Endothelial cell of umbilical vein (primary cell): Measurements from ENCODE around the gene ACCSL. TPM values are rescaled to one million over a fixed set of nuclear protein-coding genes. Genes with fewer than 3 reads are reported as not detected.

Source experiments
- BruUV-seq: library from RNA; stranded (reverse); fragments of 400-500 nt; replicated peaks from 2 replicates; lab custom pipeline; 2021; lab: Mats Ljungman, UMichigan
- CTCF ChIA-PET: fragments of 300-600, 350-600 bp; sonication (Branson Sonifier 250); formaldehyde crosslinking; loops from one replicate; lab custom pipeline; 2021; ENCODE audit warnings: antibody characterized with exemption, inconsistent platforms; lab: Charles Lee
- POLR2A ChIA-PET: fragments of 300-600, 350-600 bp; sonication (Branson Sonifier 250); formaldehyde crosslinking; loops from one replicate; lab custom pipeline; 2021; ENCODE audit warnings: antibody characterized with exemption, inconsistent platforms; lab: Charles Lee
- DNase-seq: peaks from one replicate; pipeline ENCODE4 v3.0.0-alpha.2; 2011; ENCODE audit warnings: low read depth, low spot score
- FAIRE-seq: peaks from 2 replicates; lab custom pipeline; 2011; peaks lifted over from hg19 to GRCh38; lab: Jason Lieb, UNC
- H2AFZ ChIP-seq: 2 replicates; pipeline ENCODE4 v1.6.0; 2012; ENCODE audit warnings: low read depth, low read length, control low read depth, inconsistent platforms
- H3K27ac ChIP-seq: 2 replicates; pipeline ENCODE4 v1.5.1; 2011; ENCODE audit warnings: low read depth, mild to moderate bottlenecking, control low read depth, low read length, moderate library complexity; ENCODE audit not compliant: insufficient read depth
- H3K27me3 ChIP-seq, 2 experiments: 2 replicates each; pipeline versions ENCODE4 v1.6.0 to v1.6.1; 2011; ENCODE audit warnings: low read length in 2 of 2, mixed read lengths in 1 of 2; ENCODE audit not compliant: control insufficient read depth in 2 of 2, insufficient read depth in 2 of 2
- H3K36me3 ChIP-seq, 2 experiments: 2 replicates in 1 of 2; 3 replicates in 1 of 2; pipeline ENCODE4 v1.5.1; 2011; ENCODE audit warnings: low read length in 2 of 2, mild to moderate bottlenecking in 1 of 2, moderate library complexity in 1 of 2; ENCODE audit not compliant: control insufficient read depth in 2 of 2, insufficient read depth in 2 of 2; ENCODE audit errors: extremely low read depth in 1 of 2
- H3K4me1 ChIP-seq: 3 replicates; pipeline ENCODE4 v1.5.1; 2011; ENCODE audit warnings: mild to moderate bottlenecking, low read length; ENCODE audit not compliant: control insufficient read depth, insufficient read depth; ENCODE audit errors: extremely low read depth
- H3K4me2 ChIP-seq: 2 replicates; pipeline ENCODE4 v1.6.1; 2011; ENCODE audit warnings: low read length, control low read depth, mixed read lengths; ENCODE audit not compliant: insufficient read depth
- H3K4me3 ChIP-seq, 3 experiments: fragments of 200-600 bp in 1 of 3; sonication (generic), shearing (Covaris generic) in 1 of 3; replicated peaks in 1 of 3; 2 replicates each; pipeline ENCODE4 v1.5.1; 2011 to 2016; ENCODE audit warnings: control low read depth in 3 of 3, low read length in 3 of 3, mild to moderate bottlenecking in 2 of 3, inconsistent platforms in 1 of 3, low read depth in 1 of 3, moderate library complexity in 1 of 3; ENCODE audit not compliant: insufficient read depth in 1 of 3
- H3K79me2 ChIP-seq: 2 replicates; pipeline ENCODE4 v1.6.0; 2012; ENCODE audit warnings: low read length, inconsistent platforms; ENCODE audit not compliant: control insufficient read depth, insufficient read depth
- H3K9ac ChIP-seq: replicated peaks from 2 replicates; pipeline ENCODE3; 2011; ENCODE audit warnings: low read length, control low read depth; ENCODE audit not compliant: insufficient read depth; ENCODE audit errors: extremely low read depth
- H3K9me1 ChIP-seq: replicated peaks from 3 replicates; pipeline ENCODE4 v1.6.0; 2011; ENCODE audit warnings: mild to moderate bottlenecking, low read length; ENCODE audit not compliant: control insufficient read depth, insufficient read depth; ENCODE audit errors: extremely low read depth
- H3K9me3 ChIP-seq: replicated peaks from 2 replicates; pipeline ENCODE4 v1.5.1; 2012; ENCODE audit warnings: low read length, inconsistent platforms; ENCODE audit not compliant: control insufficient read depth, insufficient read depth
- H4K20me1 ChIP-seq: replicated peaks from 2 replicates; pipeline ENCODE3; 2011; ENCODE audit warnings: mild to moderate bottlenecking, low read length; ENCODE audit not compliant: control insufficient read depth, insufficient read depth; ENCODE audit errors: extremely low read depth
- EZH2 ChIP-seq: IDR thresholded peaks from 2 replicates; pipeline ENCODE4 v1.6.1; 2012; ENCODE audit warnings: borderline replicate concordance, low read depth, mild to moderate bottlenecking, moderate library complexity, low read length, inconsistent platforms; ENCODE audit not compliant: severe bottlenecking
- FOS ChIP-seq: IDR thresholded peaks from 2 replicates; pipeline ENCODE4 v1.6.1; 2011; ENCODE audit warnings: mild to moderate bottlenecking, low read length, moderate library complexity, borderline replicate concordance; ENCODE audit not compliant: insufficient read depth
- GATA2 ChIP-seq: IDR thresholded peaks from 2 replicates; pipeline ENCODE4 v1.7.0; 2011; ENCODE audit warnings: low read depth, mild to moderate bottlenecking, moderate library complexity, mixed read lengths, low read length; ENCODE audit not compliant: insufficient read length, insufficient read depth
- JUN ChIP-seq: IDR thresholded peaks from 2 replicates; pipeline ENCODE4 v1.6.1; 2011; ENCODE audit warnings: borderline replicate concordance, low read depth; ENCODE audit not compliant: insufficient read length, insufficient read depth
- MYC ChIP-seq: IDR thresholded peaks from one replicate; pipeline ENCODE4 v1.6.1; 2011; ENCODE audit warnings: mild to moderate bottlenecking, low read depth, low read length
- POLR2A ChIP-seq: IDR thresholded peaks from 2 replicates; pipeline ENCODE4 v1.6.1; 2012; ENCODE audit warnings: low read depth, mild to moderate bottlenecking, control low read depth, low read length
- POLR2AphosphoS5 ChIP-seq: IDR thresholded peaks from 2 replicates; pipeline ENCODE4 v1.6.1; 2012; ENCODE audit warnings: low read depth, mild to moderate bottlenecking, control low read depth, low read length, moderate library complexity; ENCODE audit not compliant: insufficient read depth
- dilution Hi-C: fragments of 300-500 bp; cut with MboI; formaldehyde crosslinking; loops from one replicate; pipeline ENCODE4 v1.15.0; 2019; ENCODE audit warnings: low sequenced_read_pairs; ENCODE audit not compliant: extremely low pct_ligation_motif_present
- intact Hi-C: fragments of 100-400 bp; cut with micrococcal nuclease; formaldehyde crosslinking; loops from one replicate; pipeline ENCODE4 v1.10.0; 2022
- polyA plus RNA-seq, 4 experiments: library from polyadenylated mRNA; depleted of rRNA in 3 of 4; stranded (reverse) in 3 of 4; unstranded in 1 of 4; fragments of >200 nt; gene quantifications; 2 replicates each; pipeline versions ENCODE4 v1.2.1 to v1.2.3, GENCODE V29; 2011 to 2012; ENCODE audit warnings: missing spikeins in 1 of 4
- total RNA-seq: library from RNA; stranded (reverse); gene quantifications from 2 replicates; pipeline ENCODE4 v1.2.3, GENCODE V29; 2021
- TF ChIP-seq, protein P1 (sequence below), 2 donors: IDR thresholded peaks; 1 replicate in 1 of 2; 2 replicates in 1 of 2; pipeline ENCODE4 v1.5.1; 2011; ENCODE audit warnings: low read length in 2 of 2, mild to moderate bottlenecking in 2 of 2, moderate library complexity in 2 of 2, control low read depth in 1 of 2, inconsistent platforms in 1 of 2, low read depth in 1 of 2; ENCODE audit not compliant: insufficient read depth in 1 of 2; ENCODE audit errors: extremely low read depth in 1 of 2
- TF ChIP-seq, protein P2 (sequence below): IDR thresholded peaks from 2 replicates; pipeline ENCODE4 v1.6.1; 2011; ENCODE audit not compliant: insufficient read depth, insufficient read length

Gene ACCSL
- total and polyA plus RNA-seq, 2 donors (not counting 3 experiments of a cell fraction or from before 2014, with no cell fraction given): not detected

DNA sequence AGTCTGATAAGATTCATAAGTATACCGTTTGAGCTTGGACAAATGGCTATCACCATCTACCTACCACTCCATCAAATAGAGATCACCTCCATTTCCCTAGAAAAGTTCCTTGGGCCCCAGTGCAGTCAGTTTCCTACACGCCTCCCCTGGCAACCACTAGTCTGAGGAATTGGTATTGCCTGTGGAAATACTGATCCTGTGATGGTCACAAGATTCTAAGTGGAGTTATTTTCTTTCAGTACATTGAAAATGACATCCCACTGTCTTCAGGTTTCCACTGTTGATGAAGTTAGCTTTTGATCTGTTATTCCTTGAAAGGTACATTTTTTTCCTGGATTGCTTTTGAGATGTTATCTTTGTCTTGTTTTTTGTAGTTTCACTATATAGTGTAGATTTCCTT lies 4.6 kb upstream of the ACCSL start:
- ChIA-PET CTCF (interaction anchor here (0.6 to 11.7 kb wide), 7 partner anchors 9 to 539 kb away, joined by 3 to 161 read pairs (median 4); no protein-coding TSS in a partner anchor), POLR2A (no interaction called here)
- H4K20me1 ChIP-seq: no peaks in the 10 kb centered on the region
- no peak overlapping the region for H3K27ac ChIP-seq
- FAIRE-seq: no peak
- no peaks in the 10 kb centered on the region for H3K9me3 ChIP-seq
- no peak overlapping the region for H2AFZ ChIP-seq
- DNase-seq: no peak
- no peaks in the 10 kb centered on the region for H3K9me1 ChIP-seq
- dilution Hi-C loops (no loop called here), intact Hi-C loops (no loop called here)
- H3K79me2 ChIP-seq: no peaks in the 10 kb centered on the region
- peaks cover 12 to 13% of the 10 kb centered on the region in 2 experiments for H3K27me3 ChIP-seq
- H3K9ac ChIP-seq: no peak overlapping the region
- no peak overlapping the region for H3K4me3 ChIP-seq
- H3K36me3 ChIP-seq: no peaks in the 10 kb centered on the region
- H3K4me2 ChIP-seq: no peak overlapping the region
- TF ChIP-seq POLR2A (no peak), JUN (no peak), FOS (no peak), GATA2 (no peak), POLR2AphosphoS5 (no peak), MYC (no peak), EZH2 (no peak)
- TF ChIP-seq, protein P1, sequence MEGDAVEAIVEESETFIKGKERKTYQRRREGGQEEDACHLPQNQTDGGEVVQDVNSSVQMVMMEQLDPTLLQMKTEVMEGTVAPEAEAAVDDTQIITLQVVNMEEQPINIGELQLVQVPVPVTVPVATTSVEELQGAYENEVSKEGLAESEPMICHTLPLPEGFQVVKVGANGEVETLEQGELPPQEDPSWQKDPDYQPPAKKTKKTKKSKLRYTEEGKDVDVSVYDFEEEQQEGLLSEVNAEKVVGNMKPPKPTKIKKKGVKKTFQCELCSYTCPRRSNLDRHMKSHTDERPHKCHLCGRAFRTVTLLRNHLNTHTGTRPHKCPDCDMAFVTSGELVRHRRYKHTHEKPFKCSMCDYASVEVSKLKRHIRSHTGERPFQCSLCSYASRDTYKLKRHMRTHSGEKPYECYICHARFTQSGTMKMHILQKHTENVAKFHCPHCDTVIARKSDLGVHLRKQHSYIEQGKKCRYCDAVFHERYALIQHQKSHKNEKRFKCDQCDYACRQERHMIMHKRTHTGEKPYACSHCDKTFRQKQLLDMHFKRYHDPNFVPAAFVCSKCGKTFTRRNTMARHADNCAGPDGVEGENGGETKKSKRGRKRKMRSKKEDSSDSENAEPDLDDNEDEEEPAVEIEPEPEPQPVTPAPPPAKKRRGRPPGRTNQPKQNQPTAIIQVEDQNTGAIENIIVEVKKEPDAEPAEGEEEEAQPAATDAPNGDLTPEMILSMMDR (IDR thresholded peaks at IDR 0.05; ENCODE audit: extremely low read depth in 1 of 2, insufficient read depth in 1 of 2, low read depth in 1 of 2, low read length in 2 of 2): no peak
- TF ChIP-seq, protein P2, sequence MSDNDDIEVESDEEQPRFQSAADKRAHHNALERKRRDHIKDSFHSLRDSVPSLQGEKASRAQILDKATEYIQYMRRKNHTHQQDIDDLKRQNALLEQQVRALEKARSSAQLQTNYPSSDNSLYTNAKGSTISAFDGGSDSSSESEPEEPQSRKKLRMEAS: no peak
- no peaks in the 10 kb centered on the region for H3K4me1 ChIP-seq
- BruUV-seq: no TSS peak
